ENCODE data around the gene KIF11. TPM values are rescaled to one million over a fixed set of nuclear protein-coding genes. Genes with fewer than 3 reads are reported as not detected.
A peak's percentile ranks its signal among the peaks of the same experiment; 100 is the strongest.

The KIF11 gene
- total and polyA plus RNA-seq, 2 of the 4 experiments (the other 2 are of a cell fraction), result 8.8 to 18.3 TPM

DNA sequence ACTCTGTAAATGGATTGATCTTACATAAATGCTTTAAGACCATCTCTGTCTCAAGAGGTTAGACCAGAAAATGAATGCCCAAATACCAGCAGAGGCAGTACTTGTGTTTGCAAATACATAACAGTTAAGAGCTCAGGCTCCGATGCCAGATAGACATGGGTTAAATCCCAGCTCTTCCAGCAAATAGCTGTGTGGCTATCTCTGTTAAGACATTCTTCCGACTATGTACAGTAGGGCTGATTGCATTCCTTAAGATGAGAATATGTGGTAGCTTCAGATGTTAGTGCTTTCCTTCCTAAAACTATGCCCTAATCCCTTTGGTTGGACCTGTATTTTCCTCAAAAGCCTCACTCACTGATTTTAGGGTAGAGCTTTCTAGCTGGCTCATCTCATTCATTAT is 21.3 kb upstream of the KIF11 start:
- BruUV-seq (replicated peaks), result no TSS peak
- Histone ChIP-seq H3K18ac (ENCODE audit: low read depth, low read length) (no peak overlapping the region), H3K4me1 (ENCODE audit: control insufficient read depth, insufficient read depth, low read length) (peaks cover 4% of the 10 kb centered on the region), H3K4me2 (ENCODE audit: low read depth, low read length) (peak overlapping the region; percentile 58), H3K4me3 (ENCODE audit: insufficient read depth, low read depth, low read length) (no peak overlapping the region; the same call in 1 of the 2 replicates), H3K4ac (ENCODE audit: low read depth, low read length) (no peak overlapping the region), H2BK15ac (ENCODE audit: low read depth, low read length) (no peak overlapping the region), H3K9ac (ENCODE audit: low read depth, low read length) (no peak overlapping the region; the same call in 1 of the 2 replicates), H3K56ac (ENCODE audit: extremely low read depth, insufficient read depth, low read length) (no peak overlapping the region), H2AK5ac (ENCODE audit: low read depth, low read length) (no peak overlapping the region), H3K27ac (ENCODE audit: insufficient read depth, low read length) (no peak overlapping the region), H4K91ac (ENCODE audit: insufficient read depth, low read depth, low read length) (no peak overlapping the region), H2BK120ac (ENCODE audit: low read depth, low read length) (no peak overlapping the region), H4K8ac (ENCODE audit: low read depth in 2 of 2, low read length in 2 of 2) (no peak overlapping the region; a peak in 1 of 4 replicates), H4K5ac (ENCODE audit: low read depth, low read length) (no peak overlapping the region), H3K27me3 (ENCODE audit: control insufficient read depth, insufficient read depth, low read length) (no peaks in the 10 kb centered on the region), H2AK9ac (replicated peaks; ENCODE audit: low read depth, low read length, poor library complexity) (no peak overlapping the region), H3K36me3 (ENCODE audit: control insufficient read depth, insufficient read depth, low read length) (no peaks in the 10 kb centered on the region), H2BK5ac (ENCODE audit: low read depth, low read length, poor library complexity, severe bottlenecking) (no peak overlapping the region), H2BK20ac (ENCODE audit: low read depth, low read length) (no peak overlapping the region), H3K79me1 (ENCODE audit: low read depth in 1 of 2, low read length in 2 of 2) (peaks cover 22 to 55% of the 10 kb centered on the region in 2 experiments), H3K9me1 (ENCODE audit: insufficient read depth, low read length) (peaks cover 7% of the 10 kb centered on the region), H3K14ac (replicated peaks; ENCODE audit: low read depth, low read length) (0 out of 2 replicates have a peak overlapping the region, but pooled peaks have one; percentile 41), H3K23ac (ENCODE audit: low read depth, low read length) (no peak overlapping the region), H4K20me1 (ENCODE audit: insufficient read depth, low read length) (peaks cover 34% of the 10 kb centered on the region), H2AFZ (replicated peaks; ENCODE audit: low read length, poor library complexity) (no peak overlapping the region), H3K9me3 (ENCODE audit: control insufficient read depth, insufficient read depth, low read length) (no peaks in the 10 kb centered on the region)
- TF ChIP-seq, protein P1, sequence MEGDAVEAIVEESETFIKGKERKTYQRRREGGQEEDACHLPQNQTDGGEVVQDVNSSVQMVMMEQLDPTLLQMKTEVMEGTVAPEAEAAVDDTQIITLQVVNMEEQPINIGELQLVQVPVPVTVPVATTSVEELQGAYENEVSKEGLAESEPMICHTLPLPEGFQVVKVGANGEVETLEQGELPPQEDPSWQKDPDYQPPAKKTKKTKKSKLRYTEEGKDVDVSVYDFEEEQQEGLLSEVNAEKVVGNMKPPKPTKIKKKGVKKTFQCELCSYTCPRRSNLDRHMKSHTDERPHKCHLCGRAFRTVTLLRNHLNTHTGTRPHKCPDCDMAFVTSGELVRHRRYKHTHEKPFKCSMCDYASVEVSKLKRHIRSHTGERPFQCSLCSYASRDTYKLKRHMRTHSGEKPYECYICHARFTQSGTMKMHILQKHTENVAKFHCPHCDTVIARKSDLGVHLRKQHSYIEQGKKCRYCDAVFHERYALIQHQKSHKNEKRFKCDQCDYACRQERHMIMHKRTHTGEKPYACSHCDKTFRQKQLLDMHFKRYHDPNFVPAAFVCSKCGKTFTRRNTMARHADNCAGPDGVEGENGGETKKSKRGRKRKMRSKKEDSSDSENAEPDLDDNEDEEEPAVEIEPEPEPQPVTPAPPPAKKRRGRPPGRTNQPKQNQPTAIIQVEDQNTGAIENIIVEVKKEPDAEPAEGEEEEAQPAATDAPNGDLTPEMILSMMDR (conservative IDR thresholded peaks at IDR 0.05; ENCODE audit: low read depth, low read length), result no peak
- TF ChIP-seq NFE2L2 (IDR thresholded peaks at IDR 0.05; ENCODE audit: low read depth, low read length) (no peak), USF2 (IDR thresholded peaks at IDR 0.05; ENCODE audit: low read depth, low read length) (no peak), MAZ (IDR thresholded peaks at IDR 0.05; ENCODE audit: borderline replicate concordance, low read depth, low read length) (no peak), MAFK (IDR thresholded peaks at IDR 0.05; ENCODE audit: low read depth, low read length) (no peak), CEBPB (IDR thresholded peaks at IDR 0.05; ENCODE audit: low read depth, low read length) (no peak), MXI1 (IDR thresholded peaks at IDR 0.05; ENCODE audit: borderline replicate concordance, low read depth, low read length) (no peak), RCOR1 (IDR thresholded peaks at IDR 0.05; ENCODE audit: insufficient replicate concordance, low read length) (no peak), BHLHE40 (IDR thresholded peaks at IDR 0.05; ENCODE audit: low read depth, low read length) (no peak)
- ChIA-PET POLR2A (ENCODE audit: unreplicated experiment) (no interaction called here), CTCF (interaction anchor here (0.5 to 4.0 kb wide), 5 partner anchors 35 to 278 kb away, joined by 3 to 20 read pairs (median 3); no protein-coding TSS in a partner anchor)
- 40% methylated on average over 1 of the region's 2 CpGs; no CpG with 5 or more reads in 1 of the 2 experiments for WGBS, 2 experiments (ENCODE audit: extremely low coverage in 2 of 2, insufficient read length in 1 of 2)
- intact Hi-C loops (cut with micrococcal nuclease), result loop anchor here (2.0 to 10.0 kb wide), 3 partner anchors 27 to 487 kb away; no protein-coding TSS in a partner anchor
- peak; percentile 22 for ATAC-seq (ENCODE audit: low read depth)
- dilution Hi-C loops (cut with HindIII; ENCODE audit: low sequenced_read_pairs, unreplicated experiment), result no loop called here
- peak; percentile 64 for DNase-seq
- in situ Hi-C loops (cut with MboI; ENCODE audit: low sequenced_read_pairs), result no loop called here
